GM18502 (cell line): ENCODE measurements around the gene POU3F1.

Source experiments
- ATAC-seq: cut with Tn5 transposase; IDR thresholded peaks from one replicate; pipeline ENCODE4 v1.9.1; 2021; ENCODE audit warnings: mild to moderate bottlenecking; ENCODE audit not compliant: unreplicated experiment, poor library complexity

Gene POU3F1

GRCh38 chr1:38046333-38046883 is at the start of gene POU3F1:
POU3F1 (minus strand) TSS chr1:38046793; CDS start chr1:38046743, 50 bp downstream.
- peak; percentile 25 for ATAC-seq

DNA sequence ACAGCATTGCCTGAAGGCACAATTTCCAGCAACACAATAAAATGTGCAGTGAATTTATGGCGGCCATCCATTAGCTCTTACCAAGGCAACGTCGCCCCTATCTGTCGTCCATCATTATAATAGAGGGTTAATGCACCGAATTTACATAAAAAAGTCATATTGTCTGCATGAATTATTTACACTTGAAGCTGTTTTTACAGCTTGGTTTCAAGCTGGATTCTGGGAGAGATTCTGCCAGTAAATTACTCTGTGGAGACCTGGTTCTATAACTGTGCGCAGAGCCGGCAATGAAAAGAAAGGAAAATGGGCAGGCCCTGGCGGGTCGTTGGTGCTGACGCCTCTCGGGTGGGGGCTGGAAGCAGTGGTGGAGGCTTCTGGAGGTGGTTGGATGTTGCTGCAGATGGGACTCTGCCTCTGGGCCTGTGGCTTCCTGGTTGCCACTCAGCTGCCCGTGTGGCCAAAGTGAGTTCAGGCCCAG is 48.9 kb upstream of the POU3F1 start:
- ATAC-seq: no peak

GRCh38 chr1:38094711-38095290 is 48.2 kb upstream of the POU3F1 start:
- no peak for ATAC-seq

- no peak for ATAC-seq
Measured at GRCh38 chr1:38093569-38094520, 47.3 kb upstream of the POU3F1 start.

DNA sequence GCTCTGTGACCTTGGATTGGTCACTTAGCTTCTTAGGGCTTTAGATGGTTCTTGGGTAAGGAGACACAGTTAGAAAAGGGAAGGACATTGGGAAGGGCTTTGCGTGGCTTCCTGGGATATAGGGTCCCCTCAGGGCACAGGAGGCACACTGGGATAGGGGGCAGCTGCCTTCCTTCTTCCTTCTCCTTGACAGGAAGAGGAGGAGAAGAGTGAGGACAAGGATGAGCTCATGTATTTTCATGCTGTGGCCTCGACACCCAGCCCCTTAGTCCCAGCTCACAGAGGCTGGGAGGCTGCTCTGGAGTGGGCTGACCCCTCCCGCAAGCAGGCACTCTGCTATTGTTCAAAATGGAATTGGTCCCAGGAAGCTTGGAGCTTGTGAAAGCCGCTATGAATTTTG is 45.7 kb upstream of the POU3F1 start:
- ATAC-seq: no peak

DNA sequence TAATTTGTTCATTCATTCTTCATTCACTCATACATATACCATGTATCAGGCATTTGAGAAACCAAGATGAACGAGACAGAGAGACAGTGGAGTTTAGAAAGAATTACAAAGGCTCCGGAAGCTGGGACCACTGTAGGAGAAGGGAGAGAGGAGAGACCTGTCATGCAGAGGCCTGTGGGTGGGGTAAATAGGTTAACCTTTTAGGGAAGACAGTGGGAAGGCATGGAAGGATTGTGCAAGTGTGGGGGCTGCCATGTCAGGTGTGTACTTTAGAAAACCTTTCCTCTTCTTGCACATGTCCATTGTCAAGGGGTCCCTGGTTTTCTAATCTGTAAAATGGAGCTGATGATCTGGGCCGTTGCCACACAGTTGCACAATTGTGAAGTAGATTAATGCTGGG is 44.2 kb upstream of the POU3F1 start:
- ATAC-seq: no peak

GRCh38 chr1:38089712-38090360 is 43.2 kb upstream of the POU3F1 start:
- ATAC-seq: no peak

- no peak for ATAC-seq
Measured at GRCh38 chr1:38088791-38089190, 42.2 kb upstream of the POU3F1 start.

- ATAC-seq: no peak
Measured at GRCh38 chr1:38088366-38088765, 41.8 kb upstream of the POU3F1 start.

DNA sequence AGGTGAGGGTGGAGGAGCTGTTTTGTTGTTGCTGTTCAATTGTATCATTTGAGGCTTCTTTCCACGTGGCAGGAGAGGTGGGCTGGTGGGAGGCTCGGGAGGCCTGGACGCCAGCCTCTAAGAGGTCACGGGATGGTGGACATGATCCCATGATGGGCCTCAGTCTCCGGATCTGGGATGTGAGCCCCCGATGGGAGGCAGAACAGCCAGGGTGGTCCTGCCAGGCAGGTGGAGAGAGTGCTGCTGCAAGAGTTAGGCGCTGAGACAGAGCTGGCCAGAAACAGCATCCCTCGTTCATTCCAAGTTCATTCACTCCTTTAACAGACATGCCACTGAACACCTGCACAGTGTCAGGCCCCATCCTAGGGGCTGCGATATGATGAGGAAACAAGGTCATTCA is 41.1 kb upstream of the POU3F1 start:
- no peak for ATAC-seq

DNA sequence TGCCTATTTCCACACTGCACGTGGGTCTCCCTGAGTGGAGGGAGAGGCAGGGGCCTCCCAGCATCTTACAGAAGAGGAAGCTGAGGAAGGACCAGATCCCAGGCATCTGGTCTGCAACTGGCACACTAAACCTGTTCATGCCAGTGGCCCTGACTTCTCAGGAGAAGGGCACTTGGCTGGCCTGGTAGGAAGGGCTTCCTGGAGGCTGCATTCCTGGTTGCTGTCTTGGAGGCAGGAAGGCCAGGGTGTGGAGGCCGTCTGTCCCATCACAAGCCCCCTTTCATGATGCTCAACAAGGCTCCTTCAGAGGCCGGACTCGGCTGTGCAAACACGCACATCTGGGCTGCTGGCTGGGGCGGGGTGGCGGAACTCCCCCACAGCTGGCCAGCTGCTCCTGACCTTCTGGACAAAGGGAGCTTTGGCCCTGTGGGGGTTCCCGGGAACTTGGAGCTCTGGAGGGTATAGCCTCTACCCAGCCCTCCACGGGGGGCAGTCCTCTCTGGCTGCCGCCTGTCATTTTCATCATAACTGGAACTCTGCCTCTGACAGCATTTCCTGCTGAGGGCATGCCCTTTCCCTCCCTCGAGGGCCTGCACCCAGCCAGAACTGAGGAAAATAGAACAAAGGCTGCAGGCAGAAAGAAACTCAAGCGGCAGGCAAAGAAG is 39.2 kb upstream of the POU3F1 start:
- no peak for ATAC-seq

- no peak for ATAC-seq
Measured at GRCh38 chr1:38084700-38085099, 38.1 kb upstream of the POU3F1 start.

GRCh38 chr1:38084113-38084512 is 37.5 kb upstream of the POU3F1 start:
- ATAC-seq: no peak

DNA sequence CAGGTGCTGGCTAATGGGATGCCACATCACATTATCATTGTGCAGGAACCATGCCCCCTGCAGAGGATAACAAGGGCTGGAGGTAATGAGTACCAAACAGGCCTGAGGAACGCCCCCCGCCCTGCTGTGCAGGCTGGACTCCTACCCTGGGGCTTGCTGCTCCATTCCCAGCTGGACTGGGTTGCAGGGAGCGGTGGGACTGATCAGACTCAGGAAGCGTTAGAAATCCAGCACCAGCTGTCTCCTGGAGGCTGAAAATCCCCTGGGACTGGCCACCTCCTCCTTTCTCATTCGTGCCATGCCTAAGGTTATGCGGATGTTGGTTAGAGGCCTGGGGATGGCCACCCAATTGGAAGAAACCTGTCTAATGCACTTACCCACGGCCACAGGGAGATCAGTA is 36.9 kb upstream of the POU3F1 start:
- no peak for ATAC-seq

DNA sequence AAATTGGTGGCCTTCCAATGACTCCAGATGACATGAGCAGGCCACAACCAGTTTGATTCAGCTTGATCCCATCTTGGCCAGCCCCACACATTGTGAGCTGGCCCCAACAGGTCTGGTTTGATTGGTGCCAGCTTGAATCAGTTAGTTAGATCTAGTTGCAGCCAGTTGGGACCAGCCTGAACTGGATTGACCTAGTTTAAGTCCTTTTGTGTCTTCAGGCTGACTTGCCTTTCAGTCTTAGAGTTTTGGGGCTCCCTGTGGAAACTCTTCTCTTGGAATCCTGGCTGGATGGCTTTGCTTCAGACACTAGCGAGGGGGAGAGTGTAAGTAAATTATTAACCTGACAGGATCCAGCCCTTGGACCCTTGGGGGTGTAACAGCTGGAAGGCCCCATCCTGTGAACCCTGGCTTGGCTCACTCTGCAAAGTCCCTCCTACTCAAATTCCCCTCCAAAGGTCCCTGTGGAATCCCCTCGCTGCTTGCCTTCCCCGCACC is 36.2 kb upstream of the POU3F1 start:
- ATAC-seq: no peak

GRCh38 chr1:38079019-38079418 is 32.4 kb upstream of the POU3F1 start:
- ATAC-seq: no peak

- ATAC-seq: no peak
Measured at GRCh38 chr1:38077523-38078147, 31.0 kb upstream of the POU3F1 start.

GRCh38 chr1:38076455-38076854 is 29.9 kb upstream of the POU3F1 start:
- ATAC-seq: no peak

GRCh38 chr1:38076038-38076437 is 29.4 kb upstream of the POU3F1 start:
- no peak for ATAC-seq

- ATAC-seq: no peak
Measured at GRCh38 chr1:38075191-38075590, 28.6 kb upstream of the POU3F1 start.
